ENCODE results near the gene SNRPD3. TPM values are rescaled to one million over a fixed set of nuclear protein-coding genes. Genes with fewer than 3 reads are reported as not detected.
"Not testable (repeated sequence)": the region's sequence is repeated elsewhere in the genome, so short reads cannot be mapped to it uniquely, and the experiment has no call there.

The SNRPD3 gene
- total and polyA plus RNA-seq, 8 donors, result 62.7 to 187 (median 172) TPM

- H3K9me3 ChIP-seq; DNase-seq; H3K27me3 ChIP-seq; intact Hi-C loops (cut with DNase I); H3K27ac ChIP-seq; H3K36me3 ChIP-seq; H3K4me3 ChIP-seq; ATAC-seq: not testable (repeated sequence)
- H3K4me1 ChIP-seq, result peaks cover 5 to 48% of the 10 kb centered on the region in 2 donors
These were observed 50.5 kb downstream of the SNRPD3 start for GRCh38 chr22:24606340-24606739.

GRCh38 chr22:24607429-24607983 is 51.7 kb downstream of the SNRPD3 start:
- H3K4me1 ChIP-seq, result peaks cover 0 to 36% of the 10 kb centered on the region in 2 donors
- intact Hi-C loops (cut with DNase I); H3K9me3 ChIP-seq; H3K27me3 ChIP-seq; H3K36me3 ChIP-seq: not testable (repeated sequence)
- DNase-seq (peak in 2 of 4 donors; percentile 74 to 93), ATAC-seq (peak; percentile 37)
- peak overlapping the region in 1 of 2 donors; percentile 23 for H3K4me3 ChIP-seq
- peak overlapping the region in 1 of 2 donors; percentile 65 for H3K27ac ChIP-seq

GRCh38 chr22:24608327-24608726 is 52.5 kb downstream of the SNRPD3 start:
- DNase-seq; H3K9me3 ChIP-seq; H3K36me3 ChIP-seq; H3K4me3 ChIP-seq; H3K27me3 ChIP-seq; ATAC-seq; intact Hi-C loops (cut with DNase I): not testable (repeated sequence)
- Histone ChIP-seq H3K27ac (peak overlapping the region in 1 of 2 donors; percentile 65), H3K4me1 (peaks cover 0 to 28% of the 10 kb centered on the region in 2 donors)

- ATAC-seq; H3K9me3 ChIP-seq; intact Hi-C loops (cut with DNase I); DNase-seq; H3K4me3 ChIP-seq; H3K36me3 ChIP-seq; H3K27me3 ChIP-seq; H3K27ac ChIP-seq: not testable (repeated sequence)
- H3K4me1 ChIP-seq, result peaks cover 0 to 15% of the 10 kb centered on the region in 2 donors
These were observed 54.1 kb downstream of the SNRPD3 start for GRCh38 chr22:24609888-24610287.

- H3K9me3 ChIP-seq; H3K27me3 ChIP-seq; H3K27ac ChIP-seq; intact Hi-C loops (cut with DNase I); H3K4me3 ChIP-seq; H3K4me1 ChIP-seq; DNase-seq; ATAC-seq: not testable (repeated sequence)
- peaks cover 0 to 17% of the 10 kb centered on the region in 2 donors for H3K36me3 ChIP-seq
These were observed 59.0 kb downstream of the SNRPD3 start for GRCh38 chr22:24614794-24615193.

- peaks cover 0 to 23% of the 10 kb centered on the region in 2 donors for H3K36me3 ChIP-seq
- H3K27ac ChIP-seq; H3K27me3 ChIP-seq; H3K4me1 ChIP-seq; ATAC-seq; H3K4me3 ChIP-seq; H3K9me3 ChIP-seq; DNase-seq; intact Hi-C loops (cut with DNase I): not testable (repeated sequence)
These were observed 65.4 kb downstream of the SNRPD3 start for GRCh38 chr22:24621244-24621643.

- H3K27me3 ChIP-seq; H3K4me1 ChIP-seq; intact Hi-C loops (cut with DNase I); H3K27ac ChIP-seq; H3K4me3 ChIP-seq; DNase-seq; H3K9me3 ChIP-seq; ATAC-seq: not testable (repeated sequence)
- peaks cover 0 to 17% of the 10 kb centered on the region in 2 donors for H3K36me3 ChIP-seq
These were observed 66.8 kb downstream of the SNRPD3 start for GRCh38 chr22:24622596-24622995.

Other genes starting within 250 kb of the SNRPD3 start
- gene ADORA2A, start 128.4 kb upstream of the SNRPD3 start, total RNA-seq, result 10 to 100 TPM; 11.5 to 16.8 TPM
- 10 to 100 TPM; 23.0 to 31.9 (median 28.1) TPM for gene ADORA2A, start 128.4 kb upstream of the SNRPD3 start, polyA plus RNA-seq (ENCODE audit: insufficient read length in 6 of 6)
- 1 to 10 TPM in 1 of 2 donors, under 1 TPM in 1; 0.50 to 2.2 TPM for gene UPB1, start 60.7 kb upstream of the SNRPD3 start, total RNA-seq
- 1 to 10 TPM; 1.0 to 2.3 (median 1.8) TPM for gene UPB1, start 60.7 kb upstream of the SNRPD3 start, polyA plus RNA-seq (ENCODE audit: insufficient read length in 6 of 6)
- gene GUCD1, start 861 bp upstream of the SNRPD3 start, total RNA-seq, result 100 to 1,000 TPM; 115 to 188 TPM
- gene GUCD1, start 861 bp upstream of the SNRPD3 start, polyA plus RNA-seq (ENCODE audit: insufficient read length in 6 of 6), result 100 to 1,000 TPM in 1 of 6 donors, 10 to 100 TPM in 5; 81.7 to 109 (median 88.7) TPM
- gene LRRC75B, start 37.1 kb downstream of the SNRPD3 start, total RNA-seq, result 10 to 100 TPM in 1 of 2 donors, 1 to 10 TPM in 1; 6.8 to 11.4 TPM
- 10 to 100 TPM; 25.8 to 35.1 (median 33.7) TPM for gene LRRC75B, start 37.1 kb downstream of the SNRPD3 start, polyA plus RNA-seq (ENCODE audit: insufficient read length in 6 of 6)
- 10 to 100 TPM; 42.5 to 96.4 TPM for gene GGT1, start 47.2 kb downstream of the SNRPD3 start, total RNA-seq
- gene GGT1, start 47.2 kb downstream of the SNRPD3 start, polyA plus RNA-seq (ENCODE audit: insufficient read length in 6 of 6), result 10 to 100 TPM in 5 of 6 donors, 1 to 10 TPM in 1; 9.1 to 18.8 (median 12.3) TPM
- not detected for gene PIWIL3, start 218.7 kb downstream of the SNRPD3 start, total RNA-seq
- not detected for gene PIWIL3, start 218.7 kb downstream of the SNRPD3 start, polyA plus RNA-seq (ENCODE audit: insufficient read length in 6 of 6)